Naive B cell (primary cell): Measurements from ENCODE around the gene RPTOR. TPM values are rescaled to one million over a fixed set of nuclear protein-coding genes. Genes with fewer than 3 reads are reported as not detected.

Experiments
- ATAC-seq, 2 donors: fragments of 150-1000 bp; cut with Tn5 transposase; 2 replicates each; pipeline ENCODE4 v1.10.0; 2021; ENCODE audit warnings: low read depth in 2 of 2, mild to moderate bottlenecking in 2 of 2, moderate library complexity in 2 of 2
- DNase-seq: peaks from one replicate; pipeline ENCODE4 v3.0.0; 2022
- H3K27ac Mint-ChIP-seq, 6 donors: one replicate each; pipeline ENCODE4 v1.8.0; 2020 to 2022; ENCODE audit warnings: mild to moderate bottlenecking in 6 of 6, mixed read lengths in 6 of 6, moderate library complexity in 5 of 6, inconsistent platforms in 2 of 6
- H3K27me3 Mint-ChIP-seq, 3 donors: one replicate each; pipeline ENCODE4 v1.8.0; 2021 to 2022; ENCODE audit warnings: mixed read lengths in 3 of 3, mild to moderate bottlenecking in 1 of 3
- H3K36me3 Mint-ChIP-seq, 2 donors: one replicate each; pipeline ENCODE4 v1.8.0; 2020 to 2022; ENCODE audit warnings: mixed read lengths in 2 of 2, inconsistent platforms in 1 of 2, mild to moderate bottlenecking in 1 of 2
- H3K4me1 Mint-ChIP-seq, 3 donors: one replicate each; pipeline ENCODE4 v1.8.0; 2020 to 2022; ENCODE audit warnings: mixed read lengths in 3 of 3, inconsistent platforms in 1 of 3, mild to moderate bottlenecking in 1 of 3, moderate library complexity in 1 of 3
- H3K4me3 Mint-ChIP-seq, 8 donors: one replicate each; pipeline ENCODE4 v1.8.0; 2020 to 2022; ENCODE audit warnings: mild to moderate bottlenecking in 8 of 8, mixed read lengths in 8 of 8, moderate library complexity in 8 of 8, inconsistent platforms in 2 of 8
- H3K9me3 Mint-ChIP-seq, 7 donors: one replicate each; pipeline ENCODE4 v1.8.0; 2020 to 2022; ENCODE audit warnings: mixed read lengths in 7 of 7, mild to moderate bottlenecking in 5 of 7, inconsistent platforms in 2 of 7, moderate library complexity in 1 of 7
- polyA plus RNA-seq, 6 donors: library from polyadenylated mRNA; unstranded; fragments of 300-500 nt; fragmentation: Illumina TruSeq; gene quantifications; one replicate each; pipeline ENCODE4 v1.2.3, GENCODE V29; 2021; ENCODE audit warnings: low read depth in 6 of 6

RPTOR gene
- polyA plus RNA-seq, 6 donors from 2014 or later, result 5.5 to 13.9 (median 9.0) TPM

DNA sequence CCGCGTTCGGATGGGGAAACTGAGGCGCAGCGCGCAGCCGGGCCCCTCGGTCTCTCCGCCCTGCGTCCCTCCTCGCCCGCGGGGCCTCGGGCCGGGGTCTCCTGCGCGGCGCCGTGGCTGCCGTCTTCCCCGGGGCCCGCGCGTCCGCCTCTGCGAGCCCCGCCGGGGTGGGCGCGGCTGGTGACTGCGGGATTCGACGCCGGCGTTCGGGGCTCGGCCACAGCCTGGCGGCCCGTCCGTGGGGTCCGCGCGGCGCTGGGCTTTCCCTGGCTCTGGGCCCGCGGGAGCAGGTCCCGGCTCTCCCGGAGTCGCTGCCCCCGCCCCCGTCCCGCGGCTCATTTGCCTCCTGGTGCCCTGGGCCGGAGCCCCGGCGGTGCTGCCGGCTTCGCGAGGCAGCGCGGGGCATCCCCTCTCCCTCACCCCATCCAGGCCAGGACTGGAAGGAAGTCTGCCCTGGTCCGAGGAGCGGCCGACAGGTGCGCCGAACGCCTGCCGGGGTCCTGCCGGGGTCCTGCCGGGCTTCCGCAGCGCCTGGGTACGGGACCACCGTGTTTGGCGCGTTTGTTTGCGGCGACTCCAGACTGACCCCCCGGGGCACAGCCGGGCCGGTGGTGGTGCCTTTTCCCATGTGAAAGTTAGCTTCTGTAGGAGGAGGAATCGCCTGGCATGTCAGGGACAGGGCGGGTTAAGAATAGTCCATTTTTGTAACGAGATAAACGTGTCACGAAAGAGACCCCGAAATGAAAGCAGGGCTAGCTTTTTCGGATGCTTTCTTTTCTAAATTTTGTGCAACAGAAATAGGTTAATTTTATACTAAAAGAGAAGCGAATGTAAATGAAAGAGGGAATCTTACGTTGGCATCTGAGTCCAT, 447.7 kb downstream of the RPTOR start:
- Mint-ChIP-seq H3K27me3 (no peaks in the 10 kb centered on the region), H3K9me3 (no peaks in the 10 kb centered on the region), H3K27ac (peak overlapping the region in 4 of 6 donors; percentile 36 to 59 (median 52)), H3K4me1 (peaks cover 13 to 47% (median 37%) of the 10 kb centered on the region in 3 donors), H3K4me3 (peak overlapping the region; percentile 62 to 92 (median 84)), H3K36me3 (no peaks in the 10 kb centered on the region)
- DNase-seq, result no peak
- ATAC-seq, result peak in 1 of 2 donors; percentile 21

DNA sequence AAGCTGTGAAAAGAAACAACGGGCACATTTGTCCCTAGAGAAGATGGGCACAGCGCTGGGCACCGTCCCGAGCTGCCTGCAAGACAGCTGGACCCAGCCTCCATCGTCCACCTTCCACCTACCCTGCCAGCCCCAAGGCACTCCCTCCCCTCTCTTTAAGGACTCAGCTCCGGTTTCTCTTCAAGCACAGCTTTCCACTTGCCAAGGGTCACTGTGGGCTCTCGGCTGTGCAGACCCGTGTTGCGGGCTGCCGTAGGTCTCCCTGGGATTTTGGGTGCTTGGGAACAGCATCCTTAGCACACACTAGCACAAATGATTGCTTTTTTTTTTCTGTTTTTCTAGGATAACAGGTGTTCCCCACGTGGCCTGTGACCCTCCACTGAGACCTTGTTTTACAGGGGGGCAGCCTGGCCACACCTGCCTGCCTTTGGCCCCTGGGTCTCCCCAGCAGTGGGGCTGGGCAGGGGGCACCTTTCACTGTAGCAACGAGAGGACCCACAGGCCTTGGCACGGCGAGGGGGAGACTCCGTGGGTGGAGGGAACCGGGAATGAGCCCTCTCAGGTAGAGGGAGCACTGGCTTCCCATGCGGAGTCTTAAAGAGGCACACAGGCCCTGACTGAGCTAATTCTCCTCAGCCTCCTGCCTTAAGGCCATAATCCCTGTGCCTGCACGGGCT, 448.4 kb downstream of the RPTOR start:
- DNase-seq, result no peak

DNA sequence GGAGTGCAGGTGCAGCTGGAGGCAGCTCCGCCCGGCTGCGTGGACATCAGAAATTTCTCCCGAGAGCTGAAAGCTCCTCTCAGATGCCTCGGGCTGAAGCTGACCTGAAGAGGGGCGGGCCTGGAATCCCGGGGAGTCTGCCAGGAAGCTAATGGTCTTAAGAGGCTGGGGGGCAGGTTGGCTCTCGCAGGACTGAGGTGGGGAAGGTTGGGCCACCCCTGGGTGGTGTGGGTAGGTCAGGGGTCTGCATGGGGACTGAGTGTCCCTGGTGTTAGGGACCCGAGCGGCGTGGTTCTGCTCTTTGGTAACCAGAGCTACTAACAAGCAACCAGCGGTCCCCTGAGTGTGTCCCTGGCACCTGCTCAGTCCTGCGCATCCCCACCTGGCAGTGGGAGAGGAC, 450.5 kb downstream of the RPTOR start:
- no peaks in the 10 kb centered on the region for H3K9me3 Mint-ChIP-seq
- ATAC-seq, result no peak
- peak overlapping the region in 1 of 8 donors; percentile 56 for H3K4me3 Mint-ChIP-seq
- peaks cover 8 to 27% (median 24%) of the 10 kb centered on the region in 3 donors for H3K4me1 Mint-ChIP-seq
- H3K27me3 Mint-ChIP-seq, result no peaks in the 10 kb centered on the region
- H3K27ac Mint-ChIP-seq, result no peak overlapping the region
- DNase-seq, result no peak
- no peaks in the 10 kb centered on the region for H3K36me3 Mint-ChIP-seq

More for the DNA sequence above, 448.4 kb downstream of the RPTOR start:
- no peak for ATAC-seq
- Mint-ChIP-seq H3K4me3 (peak overlapping the region; percentile 62 to 92 (median 84)), H3K9me3 (no peaks in the 10 kb centered on the region), H3K36me3 (no peaks in the 10 kb centered on the region), H3K27me3 (no peaks in the 10 kb centered on the region), H3K27ac (peak overlapping the region in 4 of 6 donors; percentile 36 to 59 (median 52)), H3K4me1 (peaks cover 8 to 39% (median 30%) of the 10 kb centered on the region in 3 donors)

DNA sequence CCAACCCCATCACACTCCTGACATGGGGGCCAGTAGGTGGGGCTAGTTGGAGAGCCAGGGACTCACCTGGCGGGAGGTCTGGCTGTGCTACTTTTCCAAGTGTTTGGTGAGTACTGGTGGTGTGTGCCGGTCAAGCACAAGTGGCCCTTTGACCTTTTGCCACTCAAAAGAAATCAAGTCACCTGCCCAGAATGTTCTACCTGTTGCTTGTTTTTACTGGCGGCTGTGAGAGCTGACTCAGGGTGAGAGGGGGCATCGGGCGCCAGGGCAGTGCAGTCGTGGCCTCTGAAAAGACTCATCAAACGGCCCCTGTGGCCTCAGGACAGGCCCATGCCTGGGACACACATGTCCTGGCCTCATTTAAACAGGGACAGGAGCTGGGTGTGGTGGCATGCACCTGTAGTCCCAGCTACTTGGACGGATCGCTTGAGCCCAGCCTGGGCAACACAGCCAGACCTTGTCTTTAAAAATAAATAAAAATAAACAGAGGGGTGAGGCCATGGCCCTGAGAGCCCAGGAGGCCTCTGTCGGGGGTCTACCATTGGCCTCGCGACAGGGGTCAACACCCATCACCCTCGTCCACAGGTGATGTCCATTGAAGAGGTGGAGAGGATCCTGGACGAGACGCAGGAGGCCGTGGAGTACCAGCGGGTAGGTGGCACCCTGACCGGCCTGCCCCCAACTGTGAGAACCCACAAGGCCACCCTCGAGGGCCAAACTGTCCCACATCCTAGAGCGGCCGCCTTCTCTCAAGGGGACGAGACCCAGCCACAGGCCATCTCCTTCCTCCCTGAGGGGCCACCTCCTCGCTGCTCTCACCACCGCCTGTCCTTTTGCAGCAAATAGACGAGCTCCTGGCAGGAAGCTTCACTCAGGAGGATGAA, 452.0 kb downstream of the RPTOR start:
- no peak for DNase-seq
- no peak overlapping the region for H3K4me3 Mint-ChIP-seq

DNA sequence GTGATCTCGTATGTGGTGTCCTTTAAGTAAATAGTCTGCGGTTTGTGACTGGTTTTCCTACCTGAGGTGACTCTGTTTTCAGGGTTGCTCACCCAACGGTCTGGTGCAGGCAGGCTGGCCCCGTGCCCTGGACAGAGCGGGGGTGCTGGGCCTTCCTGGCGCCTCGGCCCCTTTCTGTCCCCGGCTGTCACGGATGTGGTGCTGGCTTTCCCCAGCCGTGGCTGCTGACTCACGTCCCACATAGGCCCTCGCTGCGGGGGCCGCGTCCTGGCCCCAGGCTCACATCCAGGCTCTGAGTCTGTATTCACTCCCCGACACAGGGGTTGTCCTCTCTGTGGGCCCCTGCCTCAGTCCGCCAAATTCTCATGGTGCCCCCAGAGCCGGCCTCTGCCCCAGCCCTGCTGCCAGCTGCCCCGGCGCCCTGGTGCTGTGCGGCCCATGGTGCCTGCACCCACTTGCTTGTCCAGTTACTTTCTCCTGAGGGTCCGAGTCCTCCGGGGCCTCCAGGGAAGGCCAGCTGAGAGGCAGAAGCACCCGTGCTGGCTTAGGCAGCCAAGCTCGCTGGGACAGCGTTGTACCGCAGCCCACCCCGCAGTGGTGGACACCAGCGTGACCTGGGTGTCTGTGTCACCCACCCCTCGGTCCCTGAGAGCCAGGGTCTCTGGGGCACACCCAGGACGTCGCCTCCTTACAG, 452.9 kb downstream of the RPTOR start:
- ATAC-seq (no peak), DNase-seq (no peak)
- Mint-ChIP-seq H3K4me1 (peaks cover 6 to 28% (median 15%) of the 10 kb centered on the region in 3 donors), H3K27ac (no peak overlapping the region), H3K9me3 (no peaks in the 10 kb centered on the region), H3K4me3 (no peak overlapping the region), H3K27me3 (peaks cover 0 to 8% (median 5%) of the 10 kb centered on the region in 3 donors), H3K36me3 (no peaks in the 10 kb centered on the region)

More for the DNA sequence above, 452.0 kb downstream of the RPTOR start:
- no peak for ATAC-seq
- Mint-ChIP-seq H3K27me3 (peaks cover 0 to 6% (median 0%) of the 10 kb centered on the region in 3 donors), H3K9me3 (no peaks in the 10 kb centered on the region), H3K27ac (no peak overlapping the region), H3K36me3 (no peaks in the 10 kb centered on the region), H3K4me1 (peaks cover 4 to 23% (median 16%) of the 10 kb centered on the region in 3 donors)

DNA sequence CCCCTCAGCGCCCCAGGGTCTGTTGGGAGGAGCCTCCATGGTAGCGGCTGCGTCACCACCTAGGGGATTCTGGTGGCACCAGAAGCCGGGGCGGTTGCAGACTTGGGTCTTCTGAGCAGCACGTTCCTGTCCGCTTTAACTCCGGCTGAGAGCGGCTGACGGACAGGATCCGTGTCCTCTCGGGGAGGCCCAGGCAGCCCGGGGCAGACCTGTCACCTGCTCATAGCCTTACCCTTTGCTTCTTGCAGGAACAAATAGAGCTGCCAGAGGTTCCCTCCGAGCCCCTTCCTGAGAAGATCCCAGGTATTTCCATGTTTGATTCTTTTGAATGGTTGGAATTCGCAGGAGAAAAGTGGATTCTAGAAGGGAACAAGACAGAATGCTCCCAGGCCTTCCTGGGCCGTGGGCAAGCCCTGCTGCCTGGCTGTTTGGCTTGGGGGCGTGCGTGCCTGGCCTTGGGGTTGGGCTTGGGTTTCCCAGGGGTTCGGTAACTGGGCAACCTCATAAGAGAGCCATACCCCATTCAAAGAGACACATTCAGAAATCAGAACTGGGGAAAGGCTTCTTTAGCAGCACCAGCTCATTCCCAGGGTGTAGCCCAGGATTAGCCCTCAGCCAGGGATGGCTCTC, 453.6 kb downstream of the RPTOR start:
- Mint-ChIP-seq H3K36me3 (no peaks in the 10 kb centered on the region), H3K27ac (no peak overlapping the region), H3K4me3 (peak overlapping the region in 1 of 8 donors; percentile 44), H3K4me1 (peaks cover 4 to 23% (median 11%) of the 10 kb centered on the region in 3 donors), H3K9me3 (no peaks in the 10 kb centered on the region), H3K27me3 (peaks cover 0 to 11% (median 7%) of the 10 kb centered on the region in 3 donors)
- DNase-seq (no peak), ATAC-seq (no peak)

DNA sequence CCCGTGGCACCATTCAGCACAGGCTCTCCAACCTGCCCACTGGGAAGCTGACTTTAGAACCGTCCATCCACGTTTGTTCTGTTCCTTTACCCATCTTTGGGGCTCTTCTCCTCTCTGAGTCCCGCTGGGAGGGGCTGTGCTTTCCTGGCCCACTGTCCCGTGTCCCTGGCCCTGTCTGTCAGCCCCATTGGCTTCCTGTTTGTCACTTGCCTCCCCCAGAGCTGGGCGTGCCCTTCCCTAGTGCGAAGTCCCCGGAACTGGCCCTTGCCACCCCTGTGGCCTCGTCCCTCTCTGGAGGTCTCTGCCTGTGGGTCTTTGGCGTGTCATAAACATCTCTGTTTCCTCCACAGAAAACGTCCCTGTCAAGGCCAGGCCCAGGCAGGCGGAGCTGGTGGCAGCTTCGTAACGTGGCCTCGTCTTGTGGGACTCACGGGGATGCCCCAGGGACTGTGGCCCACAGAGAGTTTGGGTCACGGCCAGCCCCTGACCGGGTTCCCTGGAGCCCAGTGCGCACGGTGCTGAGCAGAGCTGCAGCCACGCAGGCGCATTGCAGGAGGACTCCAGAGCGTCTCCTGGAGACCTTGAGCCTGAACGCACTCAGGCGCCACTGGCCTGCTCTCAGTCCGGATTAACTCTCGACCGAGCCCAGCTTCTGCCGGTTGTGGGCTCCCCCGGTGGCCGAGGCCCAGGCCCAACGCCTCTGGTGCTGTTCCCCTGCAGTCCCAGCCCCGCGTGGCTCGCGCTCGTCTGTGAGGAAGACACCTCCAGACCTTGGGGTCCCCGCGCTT, 454.3 kb downstream of the RPTOR start:
- Mint-ChIP-seq H3K27me3 (peaks cover 0 to 18% (median 13%) of the 10 kb centered on the region in 3 donors), H3K36me3 (no peaks in the 10 kb centered on the region), H3K4me3 (peak overlapping the region in 1 of 8 donors; percentile 44), H3K9me3 (no peaks in the 10 kb centered on the region), H3K4me1 (peaks cover 9 to 18% (median 12%) of the 10 kb centered on the region in 3 donors), H3K27ac (no peak overlapping the region)
- DNase-seq, result no peak
- no peak for ATAC-seq

DNA sequence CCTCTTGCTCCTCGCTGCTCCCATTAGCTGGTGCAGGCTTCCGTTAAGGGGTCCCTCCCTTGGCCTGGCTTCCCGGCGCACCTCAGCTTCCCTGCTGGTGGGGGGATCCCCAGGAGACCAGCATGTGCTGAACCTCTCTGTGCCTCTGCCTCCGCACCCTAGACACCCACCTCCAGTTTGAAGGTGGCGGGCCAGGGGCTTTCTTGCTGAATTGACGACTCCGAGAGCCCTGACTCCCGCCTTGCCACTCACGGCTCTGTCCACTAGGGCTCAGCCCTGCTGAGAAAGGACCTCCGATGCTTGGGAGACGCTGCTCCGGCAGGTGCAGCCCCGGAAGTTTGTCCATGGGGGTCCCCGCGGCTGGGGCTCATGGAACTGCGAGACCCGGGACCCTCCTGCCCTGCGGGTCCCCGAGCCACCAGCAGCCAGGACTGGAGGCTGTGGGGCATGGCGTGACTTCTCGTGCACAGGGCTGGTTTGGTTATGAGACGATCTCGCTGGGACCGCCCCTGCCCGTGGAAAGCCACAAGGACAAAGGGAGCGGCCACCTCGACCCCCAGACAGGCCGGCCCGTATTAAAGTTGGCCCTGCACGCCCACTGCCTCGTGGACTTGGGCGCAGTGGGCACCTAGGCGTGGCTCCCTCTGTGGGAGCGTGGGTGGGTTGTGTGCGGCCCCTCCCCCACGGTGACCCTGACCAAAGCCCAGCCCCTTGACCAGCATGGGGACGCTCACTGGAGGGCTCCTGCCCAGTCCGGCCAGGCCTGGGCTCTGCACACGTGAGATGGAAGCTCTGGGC, 455.1 kb downstream of the RPTOR start:
- peaks cover 0 to 3% of the 10 kb centered on the region in 2 donors for H3K36me3 Mint-ChIP-seq
- H3K27me3 Mint-ChIP-seq, result peaks cover 4 to 22% (median 17%) of the 10 kb centered on the region in 3 donors
- no peak overlapping the region for H3K27ac Mint-ChIP-seq
- ATAC-seq, result no peak
- H3K4me1 Mint-ChIP-seq, result peaks cover 12 to 22% (median 15%) of the 10 kb centered on the region in 3 donors
- no peak overlapping the region for H3K4me3 Mint-ChIP-seq
- no peak for DNase-seq
- no peaks in the 10 kb centered on the region for H3K9me3 Mint-ChIP-seq

DNA sequence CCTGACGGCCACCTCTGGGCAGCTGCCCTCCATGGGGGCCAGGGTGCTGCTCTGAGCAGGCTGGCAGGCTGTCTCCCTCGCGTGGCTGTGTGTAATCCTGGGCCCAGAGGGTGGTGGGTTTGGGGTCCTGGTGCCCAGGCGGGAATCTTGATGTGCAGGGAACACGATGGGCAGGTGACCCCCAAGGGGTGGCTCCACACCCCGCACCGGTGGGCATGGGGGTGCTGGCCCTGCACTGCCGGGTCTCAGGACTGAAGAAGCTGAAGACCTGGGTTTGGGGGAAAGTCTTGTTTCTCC, 455.6 kb downstream of the RPTOR start:
- Mint-ChIP-seq H3K36me3 (peaks cover 0 to 7% of the 10 kb centered on the region in 2 donors), H3K27ac (no peak overlapping the region), H3K27me3 (peaks cover 9 to 26% (median 20%) of the 10 kb centered on the region in 3 donors), H3K4me3 (no peak overlapping the region), H3K4me1 (peaks cover 15 to 25% (median 18%) of the 10 kb centered on the region in 3 donors), H3K9me3 (no peaks in the 10 kb centered on the region)
- no peak for ATAC-seq
- no peak for DNase-seq

DNA sequence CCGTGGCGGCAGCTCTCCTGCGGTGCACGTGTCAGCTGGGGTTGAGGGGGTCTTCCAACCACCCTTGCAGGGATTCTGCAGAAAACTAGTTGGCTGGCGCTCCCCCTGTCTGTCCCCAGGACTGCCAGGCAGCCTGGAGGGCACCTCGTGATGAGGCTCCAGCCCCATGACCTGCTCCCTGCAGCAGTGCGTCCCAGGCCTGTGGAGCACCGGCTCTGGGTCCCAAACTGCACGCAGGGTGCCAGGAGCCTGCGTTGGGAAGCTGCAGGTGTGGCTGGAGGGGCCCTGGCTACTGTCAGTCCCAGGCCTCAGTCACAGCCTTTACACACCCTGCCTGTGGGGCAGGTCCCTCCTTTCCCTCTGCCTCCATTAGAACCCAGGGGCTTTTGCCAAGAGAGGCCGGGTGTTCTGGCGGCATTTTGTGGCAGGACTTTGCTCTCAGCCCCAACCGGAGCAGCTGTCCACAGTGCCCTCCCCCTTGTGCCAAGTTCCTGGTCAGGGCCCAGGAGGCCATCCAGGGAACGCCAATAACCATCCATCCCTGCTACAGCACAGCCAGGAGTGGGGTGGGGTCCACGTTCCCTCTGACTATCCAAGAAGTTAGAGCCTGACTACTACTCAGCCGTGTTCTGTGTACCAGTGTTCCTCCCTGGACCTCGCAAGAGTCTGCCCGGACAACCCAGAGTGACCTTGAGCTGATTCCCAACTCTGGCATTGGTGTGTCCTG, 456.2 kb downstream of the RPTOR start:
- no peak overlapping the region for H3K4me3 Mint-ChIP-seq

More for the DNA sequence above, 456.2 kb downstream of the RPTOR start:
- Mint-ChIP-seq H3K36me3 (peaks cover 0 to 7% of the 10 kb centered on the region in 2 donors), H3K4me1 (peaks cover 15 to 25% (median 18%) of the 10 kb centered on the region in 3 donors), H3K27me3 (peaks cover 9 to 26% (median 20%) of the 10 kb centered on the region in 3 donors), H3K9me3 (no peaks in the 10 kb centered on the region), H3K27ac (no peak overlapping the region)
- ATAC-seq (no peak), DNase-seq (no peak)
